Naive thymus-derived CD8-positive, alpha-beta T cell (primary cell): Measurements from ENCODE around the gene SPEG. TPM values are rescaled to one million over a fixed set of nuclear protein-coding genes. Genes with fewer than 3 reads are reported as not detected.

Source experiments
- ATAC-seq, 2 donors: fragments of 150-1000 bp; cut with Tn5 transposase in 1 of 2; sonication (Bioruptor Pico), chemical (Tn5 transposase) in 1 of 2; 1 replicate in 1 of 2; 2 replicates in 1 of 2; pipeline ENCODE4 v1.10.0; 2021; ENCODE audit warnings: mild to moderate bottlenecking in 2 of 2, moderate library complexity in 2 of 2
- POLR2A ChIA-PET: fragments of 350-600 bp; sonication (Branson Sonifier 250); formaldehyde crosslinking; loops from one replicate; lab custom pipeline; 2021; ENCODE audit warnings: antibody characterized with exemption; lab: Charles Lee
- DNase-seq, 10 donors: peaks; one replicate each; pipeline versions ENCODE4 v3.0.0 to v3.0.0-alpha.2; 2020 to 2022
- H3K27ac Mint-ChIP-seq, 10 donors: one replicate each; pipeline ENCODE4 v1.8.0; 2020 to 2022; ENCODE audit warnings: mild to moderate bottlenecking in 10 of 10, mixed read lengths in 10 of 10, moderate library complexity in 4 of 10, inconsistent platforms in 1 of 10
- H3K27me3 Mint-ChIP-seq, 5 donors: one replicate each; pipeline ENCODE4 v1.8.0; 2021 to 2022; ENCODE audit warnings: mixed read lengths in 5 of 5
- H3K36me3 Mint-ChIP-seq, 3 donors: one replicate each; pipeline ENCODE4 v1.8.0; 2020 to 2022; ENCODE audit warnings: mixed read lengths in 3 of 3, mild to moderate bottlenecking in 2 of 3, inconsistent platforms in 1 of 3
- H3K4me1 Mint-ChIP-seq, 4 donors: one replicate each; pipeline ENCODE4 v1.8.0; 2021 to 2022; ENCODE audit warnings: mixed read lengths in 4 of 4
- H3K4me3 Mint-ChIP-seq, 10 donors: one replicate each; pipeline ENCODE4 v1.8.0; 2020 to 2022; ENCODE audit warnings: mild to moderate bottlenecking in 10 of 10, mixed read lengths in 10 of 10, moderate library complexity in 6 of 10, inconsistent platforms in 1 of 10
- H3K9me3 Mint-ChIP-seq, 9 donors: one replicate each; pipeline ENCODE4 v1.8.0; 2020 to 2022; ENCODE audit warnings: mixed read lengths in 9 of 9, mild to moderate bottlenecking in 3 of 9, inconsistent platforms in 1 of 9, moderate library complexity in 1 of 9
- polyA plus RNA-seq, 3 donors: library from polyadenylated mRNA; unstranded; fragments of 300-500 nt; fragmentation: Illumina TruSeq; gene quantifications; one replicate each; pipeline ENCODE4 v1.2.3, GENCODE V29; 2021
- total RNA-seq, 8 experiments: library from RNA in 2 of 8; stranded (reverse) in 2 of 8; gene quantifications; one replicate each; pipeline ENCODE4 v1.2.3 and lab custom pipeline; 2021 to 2026

The SPEG gene
- total and polyA plus RNA-seq, 5 experiments from 2014 or later: 1.6 to 22.5 (median 3.0) TPM

DNA sequence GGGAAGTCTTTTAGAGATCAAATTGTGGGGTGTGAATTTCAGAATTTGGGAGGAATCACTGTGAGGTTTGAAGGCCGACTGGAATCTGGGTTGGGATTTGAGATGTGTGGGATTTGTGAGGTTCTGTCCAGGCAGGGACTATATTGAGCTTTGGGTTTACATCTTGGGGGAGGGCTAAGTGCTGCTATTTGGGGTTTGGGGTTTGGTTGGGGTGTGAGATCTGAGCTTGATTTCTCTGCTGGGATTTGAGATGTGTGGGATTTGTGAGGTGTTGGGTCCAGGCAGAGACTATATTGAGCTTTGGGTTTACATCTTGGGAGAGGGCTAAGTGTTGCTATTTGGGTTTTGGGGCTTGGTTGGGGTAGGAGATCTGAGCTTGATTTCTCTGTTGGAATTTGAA, 64.9 kb downstream of the SPEG start:
- Mint-ChIP-seq H3K4me1 (peaks cover 30 to 47% (median 33%) of the 10 kb centered on the region in 4 donors), H3K36me3 (peaks cover 0 to 28% (median 20%) of the 10 kb centered on the region in 3 donors), H3K27me3 (peaks cover 12 to 42% (median 26%) of the 10 kb centered on the region in 5 donors), H3K27ac (peak overlapping the region in 9 of 10 donors; percentile 48 to 94 (median 88)), H3K4me3 (peak overlapping the region; percentile 89 to 100 (median 95)), H3K9me3 (no peaks in the 10 kb centered on the region)
- POLR2A ChIA-PET: interaction anchor here (0.8 to 1.3 kb wide), 4 partner anchors 89 to 246 kb away, joined by 3 to 5 read pairs (median 3); partner anchors contain the start of genes DNPEP and TUBA4A
- no peak for ATAC-seq
- DNase-seq: no peak

DNA sequence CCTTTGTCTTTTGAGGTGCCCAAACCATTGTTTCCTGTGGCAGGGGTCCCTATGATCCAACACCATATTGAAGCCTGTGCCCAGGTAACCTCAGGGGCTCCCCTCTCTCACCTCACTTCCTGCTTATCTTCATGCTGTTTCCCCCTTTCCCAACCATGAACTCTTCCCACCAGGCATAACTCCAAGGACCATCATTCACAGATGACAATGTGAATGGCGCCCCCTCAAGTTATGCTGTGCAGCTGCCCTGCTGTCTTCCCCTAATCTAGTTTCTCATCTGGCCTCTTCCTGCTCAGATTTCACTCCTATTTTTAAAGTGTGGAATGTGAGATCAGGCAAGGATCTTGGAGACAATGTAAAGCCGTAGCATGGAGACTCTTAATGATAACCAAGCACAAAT, 65.5 kb downstream of the SPEG start:
- POLR2A ChIA-PET: interaction anchor here (0.8 kb wide), 1 partner anchor 246 kb away, joined by 3 read pairs; the partner anchor contains the start of gene TUBA4A
- peak overlapping the region in 3 of 10 donors; percentile 13 to 93 (median 65) for H3K27ac Mint-ChIP-seq
- peak overlapping the region in 9 of 10 donors; percentile 53 to 97 (median 93) for H3K4me3 Mint-ChIP-seq
- H3K4me1 Mint-ChIP-seq: peaks cover 30 to 47% (median 34%) of the 10 kb centered on the region in 4 donors
- peaks cover 0 to 34% (median 24%) of the 10 kb centered on the region in 3 donors for H3K36me3 Mint-ChIP-seq
- no peak for DNase-seq
- H3K9me3 Mint-ChIP-seq: no peaks in the 10 kb centered on the region
- ATAC-seq: no peak
- H3K27me3 Mint-ChIP-seq: peaks cover 9 to 36% (median 23%) of the 10 kb centered on the region in 5 donors

DNA sequence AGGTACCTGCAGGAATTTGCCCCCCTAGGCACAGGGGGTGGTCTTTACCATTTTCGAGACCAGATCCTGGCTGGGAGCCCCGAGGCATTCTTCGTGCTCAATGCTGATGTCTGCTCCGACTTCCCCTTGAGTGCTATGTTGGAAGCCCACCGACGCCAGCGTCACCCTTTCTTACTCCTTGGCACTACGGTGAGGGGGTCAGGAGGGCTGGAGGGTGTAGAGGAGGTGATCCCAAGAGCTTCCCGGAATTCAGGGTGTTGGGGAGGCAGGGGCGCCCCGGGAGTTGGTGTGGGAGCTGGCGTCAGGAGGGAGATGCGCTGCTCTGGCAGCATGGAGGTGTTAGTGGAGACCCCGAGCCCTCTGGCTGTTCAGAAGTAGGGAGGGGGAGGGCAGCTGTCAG, 67.2 kb downstream of the SPEG start:
- DNase-seq (no peak), ATAC-seq (no peak)
- no peak overlapping the region for H3K27ac Mint-ChIP-seq
- H3K9me3 Mint-ChIP-seq: no peaks in the 10 kb centered on the region
- peaks cover 0 to 51% (median 40%) of the 10 kb centered on the region in 3 donors for H3K36me3 Mint-ChIP-seq
- H3K4me3 Mint-ChIP-seq: no peak overlapping the region
- POLR2A ChIA-PET: no interaction called here
- peaks cover 4 to 24% (median 12%) of the 10 kb centered on the region in 5 donors for H3K27me3 Mint-ChIP-seq
- H3K4me1 Mint-ChIP-seq: peaks cover 28 to 40% (median 30%) of the 10 kb centered on the region in 4 donors

DNA sequence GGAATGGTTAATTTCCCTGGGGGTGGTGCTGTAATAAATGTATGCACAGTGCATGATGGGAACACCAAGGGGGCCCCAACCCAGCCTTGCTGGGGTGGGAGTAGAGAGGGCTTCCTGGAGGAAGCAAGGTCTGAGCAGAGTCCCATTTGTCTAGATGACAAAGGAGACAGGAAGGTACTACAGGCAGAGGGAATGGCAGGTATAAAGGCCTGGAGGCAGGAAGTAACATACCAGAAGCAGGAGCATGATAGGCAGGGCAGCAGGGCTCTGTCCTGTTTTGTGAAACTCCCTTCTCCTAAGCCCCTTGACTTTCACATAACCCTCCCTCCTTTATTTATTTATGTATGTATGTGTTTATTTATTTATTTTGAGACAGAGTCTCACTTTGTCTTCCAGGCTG, 68.0 kb downstream of the SPEG start:
- H3K27me3 Mint-ChIP-seq: peaks cover 4 to 24% (median 13%) of the 10 kb centered on the region in 5 donors
- no peak overlapping the region for H3K4me3 Mint-ChIP-seq
- ATAC-seq: no peak
- peaks cover 0 to 59% (median 45%) of the 10 kb centered on the region in 3 donors for H3K36me3 Mint-ChIP-seq
- H3K27ac Mint-ChIP-seq: no peak overlapping the region
- DNase-seq: no peak
- no peaks in the 10 kb centered on the region for H3K9me3 Mint-ChIP-seq
- H3K4me1 Mint-ChIP-seq: peaks cover 23 to 32% (median 27%) of the 10 kb centered on the region in 4 donors
- POLR2A ChIA-PET: no interaction called here

DNA sequence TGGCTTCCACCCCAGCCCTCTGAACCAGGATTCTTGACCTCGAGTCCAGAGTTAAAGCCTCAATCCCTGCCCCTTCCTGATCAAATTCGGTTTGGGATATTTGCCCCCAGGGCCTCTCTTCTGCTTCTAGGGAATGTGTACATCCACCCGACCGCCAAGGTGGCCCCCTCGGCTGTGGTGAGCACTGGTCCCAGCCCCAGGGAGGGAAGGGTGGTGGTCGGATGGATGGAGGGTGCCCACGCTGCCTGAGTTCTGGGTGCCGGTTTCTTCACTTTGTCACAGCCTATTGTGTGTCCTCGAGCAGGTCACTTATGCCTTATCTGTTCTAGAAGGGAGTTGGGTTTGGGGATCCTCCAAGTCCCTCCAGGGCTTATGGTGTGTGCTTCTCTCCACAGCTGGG, 70.9 kb downstream of the SPEG start:
- DNase-seq: no peak
- no peak for ATAC-seq
- peaks cover 0 to 4% (median 0%) of the 10 kb centered on the region in 9 donors for H3K9me3 Mint-ChIP-seq
- POLR2A ChIA-PET: no interaction called here
- peaks cover 14 to 21% (median 17%) of the 10 kb centered on the region in 4 donors for H3K4me1 Mint-ChIP-seq
- H3K27ac Mint-ChIP-seq: no peak overlapping the region
- H3K36me3 Mint-ChIP-seq: peaks cover 0 to 67% (median 46%) of the 10 kb centered on the region in 3 donors
- H3K4me3 Mint-ChIP-seq: no peak overlapping the region
- H3K27me3 Mint-ChIP-seq: peaks cover 10 to 35% (median 27%) of the 10 kb centered on the region in 5 donors

DNA sequence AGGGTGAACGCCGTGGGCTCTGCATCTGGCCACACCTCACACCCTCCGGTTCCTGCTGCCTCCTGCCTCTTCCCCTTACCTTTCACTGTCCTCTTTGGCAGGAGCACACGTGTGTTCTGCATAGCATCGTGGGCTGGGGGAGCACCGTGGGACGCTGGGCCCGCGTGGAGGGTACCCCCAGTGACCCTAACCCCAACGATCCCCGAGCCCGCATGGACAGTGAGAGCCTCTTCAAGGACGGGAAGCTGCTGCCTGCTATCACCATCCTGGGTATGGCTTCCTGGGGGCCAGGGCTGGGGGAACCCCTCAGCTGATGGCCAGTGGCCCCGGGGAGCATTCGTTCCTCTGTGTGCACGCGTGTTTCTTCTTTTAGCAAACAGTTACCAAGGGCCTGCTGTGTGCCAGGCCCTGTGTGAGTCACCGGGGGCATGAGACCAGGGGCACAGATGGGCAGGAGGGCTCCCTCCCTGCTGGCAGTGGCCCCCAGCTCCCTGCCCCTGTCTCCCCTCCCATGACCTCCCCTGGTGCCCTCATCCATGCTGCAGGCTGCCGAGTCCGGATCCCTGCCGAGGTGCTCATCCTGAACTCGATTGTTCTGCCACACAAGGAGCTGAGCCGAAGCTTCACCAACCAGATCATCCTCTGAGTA, 71.6 kb downstream of the SPEG start:
- H3K4me1 Mint-ChIP-seq: peaks cover 14 to 20% (median 16%) of the 10 kb centered on the region in 4 donors
- POLR2A ChIA-PET: no interaction called here
- H3K27ac Mint-ChIP-seq: peak overlapping the region in 1 of 10 donors; percentile 29
- DNase-seq: no peak
- peaks cover 0 to 67% (median 45%) of the 10 kb centered on the region in 3 donors for H3K36me3 Mint-ChIP-seq
- no peak overlapping the region for H3K4me3 Mint-ChIP-seq
- ATAC-seq: no peak
- peaks cover 10 to 42% (median 33%) of the 10 kb centered on the region in 5 donors for H3K27me3 Mint-ChIP-seq
- H3K9me3 Mint-ChIP-seq: peaks cover 0 to 4% (median 0%) of the 10 kb centered on the region in 9 donors

DNA sequence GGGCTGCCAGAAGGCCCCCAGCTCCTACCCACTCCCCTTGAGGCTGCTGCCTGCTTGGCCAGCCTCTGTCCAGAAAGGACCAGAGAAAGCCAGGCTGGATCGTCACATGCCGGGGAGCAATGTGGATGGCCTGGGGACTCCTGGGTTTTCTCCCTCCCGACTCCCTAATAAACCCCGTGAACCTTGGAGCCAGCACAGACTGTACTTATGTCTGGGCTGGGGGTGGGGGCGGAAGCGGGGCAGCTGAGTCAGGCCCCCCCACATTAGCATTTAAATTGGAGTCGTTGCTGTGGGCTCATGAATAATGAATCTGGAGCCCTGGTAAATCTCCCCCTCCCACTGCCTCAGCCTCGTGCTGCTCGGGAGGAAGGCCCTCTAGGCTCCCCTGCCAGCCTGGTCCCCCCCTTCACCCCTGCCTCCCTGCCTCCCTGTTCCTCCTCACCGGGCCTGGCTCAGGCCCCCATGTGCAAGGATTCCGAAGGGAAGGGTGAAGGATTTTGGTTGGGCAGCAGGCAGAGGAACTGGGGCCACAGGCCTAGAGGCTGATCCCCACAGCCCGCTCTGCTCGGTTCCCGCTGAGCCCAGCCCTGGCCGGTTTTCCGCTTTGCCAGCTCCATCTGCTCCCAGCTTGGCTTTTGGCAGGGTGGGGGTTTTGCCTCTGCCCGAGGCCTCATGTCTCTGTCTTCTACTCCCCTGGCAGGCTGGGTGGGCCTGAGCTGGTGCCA, 72.3 kb downstream of the SPEG start:
- Mint-ChIP-seq H3K27me3 (peaks cover 10 to 49% (median 38%) of the 10 kb centered on the region in 5 donors), H3K4me1 (peaks cover 12 to 15% (median 13%) of the 10 kb centered on the region in 4 donors), H3K36me3 (peaks cover 0 to 60% (median 38%) of the 10 kb centered on the region in 3 donors), H3K4me3 (no peak overlapping the region), H3K9me3 (peaks cover 0 to 4% (median 0%) of the 10 kb centered on the region in 9 donors), H3K27ac (peak overlapping the region in 1 of 10 donors; percentile 29)
- POLR2A ChIA-PET: interaction anchor here (0.8 kb wide), 1 partner anchor 10 kb away, joined by 3 read pairs; no protein-coding TSS in a partner anchor
- DNase-seq (no peak), ATAC-seq (no peak)

DNA sequence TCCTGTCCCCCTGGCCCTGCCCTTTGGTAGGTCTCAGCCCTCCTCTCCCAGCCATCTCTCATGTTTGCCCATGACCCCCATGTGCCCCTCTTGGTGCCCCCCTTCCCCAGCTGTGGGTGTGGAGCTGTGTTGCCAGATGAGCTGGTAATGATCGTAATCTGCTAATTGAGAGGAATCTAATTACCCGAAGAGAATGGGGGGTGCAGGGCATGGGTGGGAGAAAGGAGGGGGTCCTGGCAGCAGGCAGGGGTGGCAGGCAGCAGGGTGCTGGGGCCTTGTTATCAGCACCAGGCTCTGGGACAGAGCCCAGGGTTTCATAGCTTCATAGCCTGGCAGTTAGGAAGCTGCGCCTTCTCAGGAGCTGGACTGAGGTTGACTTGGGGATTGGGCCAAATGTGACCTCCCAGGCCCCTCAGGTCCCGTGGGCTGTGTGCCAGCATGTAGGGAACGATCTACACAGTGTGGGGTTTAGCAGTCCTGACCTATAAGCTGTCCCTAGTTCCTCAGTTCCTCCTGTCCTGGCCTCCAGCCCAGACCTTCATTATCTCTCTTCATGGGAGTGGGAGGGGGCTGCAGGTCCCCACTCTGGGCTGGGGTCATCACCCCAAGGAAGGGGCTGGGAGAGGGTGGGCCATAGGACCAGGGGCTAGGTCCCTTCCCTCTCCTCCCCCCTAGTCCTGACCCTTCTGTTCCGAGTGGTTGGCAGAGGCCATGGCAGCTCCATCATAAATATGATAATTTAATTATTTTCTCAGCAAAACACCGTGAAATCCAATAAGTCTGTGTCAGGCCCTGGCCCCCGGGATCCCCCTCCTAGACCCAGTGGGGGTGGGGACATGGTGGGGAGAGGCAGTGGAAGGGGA, 73.2 kb downstream of the SPEG start:
- POLR2A ChIA-PET: interaction anchor here (0.8 to 1.0 kb wide), 2 partner anchors 11 to 13 kb away, joined by 3 read pairs; no protein-coding TSS in a partner anchor
- H3K9me3 Mint-ChIP-seq: peaks cover 0 to 4% (median 0%) of the 10 kb centered on the region in 9 donors

DNA sequence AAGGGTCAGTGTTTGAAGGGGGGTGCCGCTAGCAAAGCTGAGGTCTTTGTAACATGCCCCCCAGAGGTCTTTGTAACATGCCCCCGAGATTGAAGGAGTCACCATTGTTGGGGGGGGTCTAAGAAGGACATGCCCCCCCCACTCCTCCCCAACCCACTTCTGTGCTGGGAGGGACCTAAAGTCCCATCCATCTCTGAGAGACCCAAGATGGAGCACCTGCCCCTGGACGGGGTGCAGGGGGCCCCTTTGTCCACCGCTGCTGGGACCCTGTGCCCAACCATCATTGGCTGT, 73.7 kb downstream of the SPEG start:
- Mint-ChIP-seq H3K27me3 (peaks cover 18 to 63% (median 48%) of the 10 kb centered on the region in 5 donors), H3K36me3 (peaks cover 0 to 51% (median 37%) of the 10 kb centered on the region in 3 donors), H3K4me1 (peaks cover 18 to 22% (median 19%) of the 10 kb centered on the region in 4 donors), H3K4me3 (no peak overlapping the region), H3K27ac (no peak overlapping the region), H3K9me3 (peaks cover 0 to 4% (median 0%) of the 10 kb centered on the region in 9 donors)
- ATAC-seq (no peak), DNase-seq (no peak)
- POLR2A ChIA-PET: interaction anchor here (1.0 kb wide), 1 partner anchor 12 kb away, joined by 3 read pairs; no protein-coding TSS in a partner anchor

More for the DNA sequence above, 73.2 kb downstream of the SPEG start:
- H3K27ac Mint-ChIP-seq: no peak overlapping the region
- ATAC-seq (no peak), DNase-seq (no peak)
- peaks cover 13 to 17% (median 14%) of the 10 kb centered on the region in 4 donors for H3K4me1 Mint-ChIP-seq
- peaks cover 0 to 55% (median 37%) of the 10 kb centered on the region in 3 donors for H3K36me3 Mint-ChIP-seq
- H3K4me3 Mint-ChIP-seq: no peak overlapping the region
- peaks cover 14 to 57% (median 43%) of the 10 kb centered on the region in 5 donors for H3K27me3 Mint-ChIP-seq

DNA sequence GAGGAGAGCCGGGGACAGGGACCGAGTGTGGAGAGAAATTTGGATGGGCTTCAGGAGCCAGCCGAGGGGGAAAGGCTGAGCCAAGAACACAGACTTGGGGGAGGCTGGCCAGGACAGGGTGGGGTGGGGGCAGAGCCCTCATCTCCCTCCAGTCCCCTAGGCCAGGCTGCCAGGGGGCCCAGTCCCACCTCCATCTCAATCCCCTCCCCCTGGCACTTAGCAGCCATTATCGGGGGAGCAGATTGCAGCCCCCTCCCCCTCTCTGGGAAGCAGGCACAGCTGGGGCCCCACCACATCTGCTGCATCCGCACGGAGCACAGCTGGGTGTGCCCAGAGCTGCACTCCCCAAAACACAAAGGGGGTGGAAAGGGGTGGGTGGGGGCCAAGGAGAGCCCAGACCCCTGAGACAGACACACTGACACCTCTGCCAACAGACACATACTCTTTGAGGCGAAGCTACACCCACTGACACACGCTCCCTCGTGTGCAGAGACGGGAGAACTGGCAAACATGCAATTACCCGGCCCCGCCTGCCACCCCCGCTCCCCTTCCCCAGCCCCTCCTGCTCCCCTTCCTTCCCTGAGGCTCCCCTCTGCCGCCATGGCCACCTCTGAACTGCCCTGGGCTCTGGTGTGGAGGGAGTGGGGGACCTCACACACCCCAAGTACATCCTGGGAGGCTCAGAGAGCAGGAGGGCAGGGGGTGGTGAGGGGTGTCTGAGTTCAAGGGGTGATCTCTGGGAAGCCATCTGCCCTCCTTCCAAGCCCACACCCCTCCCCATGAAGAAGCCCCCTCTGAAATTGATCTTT, 74.5 kb downstream of the SPEG start:
- Mint-ChIP-seq H3K27ac (peak overlapping the region in 1 of 10 donors; percentile 75), H3K36me3 (peaks cover 0 to 43% (median 32%) of the 10 kb centered on the region in 3 donors), H3K4me1 (peaks cover 26 to 30% (median 27%) of the 10 kb centered on the region in 4 donors), H3K4me3 (peak overlapping the region; percentile 17 to 84 (median 57)), H3K27me3 (peaks cover 25 to 71% (median 56%) of the 10 kb centered on the region in 5 donors), H3K9me3 (peaks cover 0 to 7% (median 0%) of the 10 kb centered on the region in 9 donors)
- POLR2A ChIA-PET: no interaction called here
- DNase-seq (no peak), ATAC-seq (peak; percentile 30 to 33)
